K562 (cell line): ENCODE data around the gene IPPK. TPM values are rescaled to one million over a fixed set of nuclear protein-coding genes. Genes with fewer than 3 reads are reported as not detected.
"Not testable (repeated sequence)": the region's sequence is repeated elsewhere in the genome, so short reads cannot be mapped to it uniquely, and the experiment has no call there.

Source experiments
- ATAC-seq: fragments of 200-7000 bp; cut with Tn5 transposase; 3 replicates; pipeline ENCODE4 v1.9.1; 2020; ENCODE audit warnings: moderate library complexity
- BruUV-seq: library from RNA; stranded (reverse); fragments of 400-500 nt; replicated peaks from 2 replicates; lab custom pipeline; 2021; lab: Mats Ljungman, UMichigan
- CTCF ChIA-PET: fragments of 300-600 bp; formaldehyde crosslinking; extraction: SDS; loops from one replicate; lab custom pipeline; 2021; ENCODE audit warnings: low intra/inter-chr PET ratio; lab: Yijun Ruan, JAX
- POLR2A ChIA-PET: fragments of 300-600, 350-650 bp; sonication (Branson Sonifier 250); formaldehyde crosslinking; extraction: SDS; loops from one replicate; lab custom pipeline; 2021; ENCODE audit warnings: antibody characterized with exemption, inconsistent platforms; lab: Yijun Ruan, JAX
- DNase-seq, 4 experiments: peaks; one replicate each; pipeline versions ENCODE4 v3.0.0 to v3.0.0-alpha.2; 2011 to 2018; ENCODE audit warnings: low spot score in 3 of 4, mixed read lengths in 3 of 4; ENCODE audit errors: extremely low read depth in 1 of 4
- FAIRE-seq: peaks from 2 replicates; lab custom pipeline; 2011; peaks lifted over from hg19 to GRCh38; lab: Jason Lieb, UNC
- H2AFZ ChIP-seq: 2 replicates; pipeline ENCODE4 v1.6.0; 2011; ENCODE audit warnings: low read depth, low read length, control low read depth, inconsistent platforms
- H3K27ac ChIP-seq: fragments of 200-600 bp; 3 replicates; pipeline ENCODE4 v1.8.0; 2011; ENCODE audit warnings: low read depth, mild to moderate bottlenecking, control low read depth, inconsistent platforms, low read length, moderate library complexity, mixed read lengths; ENCODE audit errors: extremely low read depth
- H3K27me3 ChIP-seq, 2 experiments: fragments of 300-600 bp in 1 of 2; 2 replicates in 1 of 2; 3 replicates in 1 of 2; pipeline versions ENCODE4 v1.6.0 to v1.8.0; 2011; ENCODE audit warnings: inconsistent platforms in 2 of 2, low read length in 2 of 2, mild to moderate bottlenecking in 1 of 2, mixed read lengths in 1 of 2, moderate library complexity in 1 of 2; ENCODE audit not compliant: control insufficient read depth in 2 of 2, insufficient read depth in 2 of 2
- H3K36me3 ChIP-seq: fragments of 300-600 bp; 3 replicates; pipeline ENCODE4 v1.8.0; 2011; ENCODE audit warnings: mild to moderate bottlenecking, low read length, inconsistent platforms; ENCODE audit not compliant: control insufficient read depth, insufficient read depth
- H3K4me1 ChIP-seq, 2 experiments: fragments of 200-600 bp in 1 of 2; replicated peaks in 1 of 2; 2 replicates in 1 of 2; 3 replicates in 1 of 2; pipeline versions ENCODE4 v1.5.1 to v1.8.0; 2011; ENCODE audit warnings: inconsistent platforms in 2 of 2, low read length in 2 of 2, mild to moderate bottlenecking in 1 of 2, mixed read lengths in 1 of 2, moderate library complexity in 1 of 2; ENCODE audit not compliant: control insufficient read depth in 2 of 2, insufficient read depth in 2 of 2
- H3K4me2 ChIP-seq: 2 replicates; pipeline ENCODE4 v1.6.1; 2011; ENCODE audit warnings: low read length, control low read depth, inconsistent platforms, mixed read lengths; ENCODE audit not compliant: insufficient read depth
- H3K4me3 ChIP-seq: fragments of 200-600 bp; sonication (generic), shearing (Covaris generic); 2 replicates; pipeline ENCODE4 v1.5.1; 2016; ENCODE audit warnings: control low read depth, inconsistent platforms
- H3K79me2 ChIP-seq: fragments of 200-600 bp; 3 replicates; pipeline ENCODE4 v1.8.0; 2011; ENCODE audit warnings: low read length, inconsistent platforms; ENCODE audit not compliant: control insufficient read depth, insufficient read depth
- H3K9ac ChIP-seq, 2 experiments: 2 replicates each; pipeline versions ENCODE4 v1.6.0 to v1.6.1; 2011; ENCODE audit warnings: low read depth in 2 of 2, low read length in 2 of 2, control low read depth in 1 of 2, inconsistent platforms in 1 of 2, mild to moderate bottlenecking in 1 of 2, mixed read lengths in 1 of 2; ENCODE audit not compliant: insufficient read depth in 1 of 2
- H3K9me1 ChIP-seq: one replicate; pipeline ENCODE4 v1.6.0; 2011; ENCODE audit warnings: inconsistent platforms, mild to moderate bottlenecking, low read length, moderate library complexity; ENCODE audit not compliant: control insufficient read depth, insufficient read depth
- H3K9me3 ChIP-seq: replicated peaks from 2 replicates; pipeline ENCODE4 v1.5.1; 2011; ENCODE audit warnings: low read depth, low read length, inconsistent platforms; ENCODE audit not compliant: control insufficient read depth, insufficient read depth
- H4K20me1 ChIP-seq: replicated peaks from 2 replicates; pipeline ENCODE4 v1.6.1; 2011; ENCODE audit warnings: low read length, inconsistent platforms, mixed read lengths; ENCODE audit not compliant: control insufficient read depth, insufficient read depth
- NELFE ChIP-seq: IDR thresholded peaks from 2 replicates; pipeline ENCODE4 v1.6.1; 2011; ENCODE audit warnings: mild to moderate bottlenecking; ENCODE audit not compliant: insufficient read depth, insufficient read length
- NR2C2 ChIP-seq, 2 experiments: fragments of 200-800 bp in 1 of 2; sonication (Bioruptor generic) in 1 of 2; sonication (generic) in 1 of 2; formaldehyde crosslinking in 1 of 2; IDR thresholded peaks; 2 replicates each; pipeline versions ENCODE4 v1.6.1 to v1.8.0; 2016 to 2022; ENCODE audit warnings: mild to moderate bottlenecking in 1 of 2, missing compliant biosample characterization in 1 of 2, missing genetic modification characterization in 1 of 2, missing genetic modification reagents in 1 of 2
- SMAD1 ChIP-seq: fragments of 150-350 bp; IDR thresholded peaks from 2 replicates; pipeline ENCODE4 v1.6.1; 2014; ENCODE audit warnings: low read length, low read depth; ENCODE audit not compliant: partially characterized antibody
- ZNF239 ChIP-seq: fragments of 250-450 bp; sonication (Bioruptor Pico); IDR thresholded peaks from 2 replicates; pipeline ENCODE4 v1.4.0; 2020; ENCODE audit warnings: mild to moderate bottlenecking
- ZNF316 ChIP-seq: fragments of 450-650 bp; IDR thresholded peaks from 2 replicates; pipeline ENCODE4 v1.6.1; 2016
- ZNF354B ChIP-seq: fragments of 250-450 bp; sonication (Bioruptor Pico); IDR thresholded peaks from 2 replicates; pipeline ENCODE4 v1.4.0; 2020
- ZNF445 ChIP-seq: fragments of 250-450 bp; sonication (Bioruptor Pico); IDR thresholded peaks from 2 replicates; pipeline ENCODE4 v1.4.0; 2020; ENCODE audit warnings: low read depth, mild to moderate bottlenecking, moderate library complexity
- ZNF507 ChIP-seq: conservative IDR thresholded peaks from 2 replicates; pipeline ENCODE4 v1.6.1; 2017; ENCODE audit warnings: missing genetic modification characterization, missing compliant biosample characterization
- ZNF695 ChIP-seq: fragments of 450-650 bp; formaldehyde crosslinking; IDR thresholded peaks from 2 replicates; pipeline ENCODE4 v1.4.0; 2020; ENCODE audit warnings: mild to moderate bottlenecking, moderate library complexity
- ZNF778 ChIP-seq: fragments of 450-650 bp; formaldehyde crosslinking; IDR thresholded peaks from 2 replicates; pipeline ENCODE4 v1.4.0; 2020; ENCODE audit warnings: mild to moderate bottlenecking, moderate library complexity
- WGBS: fragments of 100-300 bp; shearing (Covaris generic); methylation state at CpG from one replicate; pipeline ENCODE4 v1.1.6; 2016; ENCODE audit warnings: low coverage, mixed read lengths; ENCODE audit not compliant: insufficient coverage; ENCODE audit errors: missing lambda C conversion rate; 5-methylcytosine and 5-hydroxymethylcytosine counted together
- in situ Hi-C: fragments of 300-500 bp; cut with MboI; formaldehyde crosslinking; loops from 4 replicates; pipeline ENCODE4 v1.15.0; 2018; ENCODE audit warnings: inconsistent platforms, mixed read lengths
- intact Hi-C: fragments of 100-400 bp; cut with micrococcal nuclease; formaldehyde crosslinking; loops from 2 replicates; pipeline ENCODE4 v1.14.2; 2022
- polyA plus RNA-seq, 8 experiments: library from polyadenylated mRNA; depleted of rRNA in 4 of 8; stranded (reverse) in 5 of 8; unstranded in 3 of 8; fragments of >200 nt; fragmentation: Nextera tagmentation in 2 of 8; fragmentation: Illumina TruSeq in 1 of 8; extraction: Ambion mirVana in 2 of 8; extraction: Trizol in 1 of 8; gene quantifications; 2 replicates each; pipeline versions ENCODE4 v1.2.1 to v1.2.3, GENCODE V29; 2011 to 2014; ENCODE audit warnings: inconsistent platforms in 1 of 8, missing spikeins in 1 of 8
- total RNA-seq, 7 experiments: library from RNA; depleted of rRNA in 6 of 7; stranded (reverse); fragments of >200 nt in 6 of 7; fragmentation: Illumina TruSeq in 2 of 7; extraction: Trizol in 2 of 7; gene quantifications; 2 replicates each; pipeline versions ENCODE4 v1.2.1 to v1.2.3, GENCODE V29; 2011 to 2021; ENCODE audit warnings: low replicate concordance in 1 of 7
- TF ChIP-seq, protein P1 (sequence below): sonication (generic); formaldehyde crosslinking; IDR thresholded peaks from 2 replicates; pipeline ENCODE4 v1.8.0; 2022; ENCODE audit warnings: missing genetic modification reagents, mild to moderate bottlenecking, moderate library complexity, borderline replicate concordance
- TF ChIP-seq, protein P2 (sequence below): sonication (generic); formaldehyde crosslinking; IDR thresholded peaks from 2 replicates; pipeline ENCODE4 v1.8.0; 2022; ENCODE audit warnings: missing genetic modification reagents, mild to moderate bottlenecking, borderline replicate concordance

The IPPK gene
- total and polyA plus RNA-seq, 9 of the 15 experiments (the other 6 are each of a cell fraction or from before 2014, with no cell fraction given), result 3.1 to 22.2 (median 11.2) TPM

DNA sequence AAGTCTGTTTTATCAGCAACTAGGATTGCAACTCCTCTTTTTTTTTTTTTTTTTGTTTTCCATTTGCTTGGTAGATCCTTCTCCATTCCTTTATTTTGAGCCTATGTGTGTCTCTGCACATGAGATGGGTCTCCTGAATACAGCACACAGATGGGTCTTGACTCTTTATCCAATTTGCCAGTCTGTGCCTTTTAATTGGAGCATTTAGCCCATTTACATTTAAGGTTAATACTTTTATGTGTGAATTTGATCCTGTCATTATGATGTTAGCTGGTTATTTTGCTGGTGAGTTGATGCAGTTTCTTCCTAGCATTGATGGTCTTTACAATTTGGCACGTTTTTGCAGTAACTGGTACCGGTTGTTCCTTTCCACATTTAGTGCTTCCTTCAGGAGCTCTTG, 98.1 kb downstream of the IPPK start:
- H4K20me1 ChIP-seq, H3K79me2 ChIP-seq, H3K27ac ChIP-seq, CTCF ChIA-PET, H3K27me3 ChIP-seq, H3K9me1 ChIP-seq, H3K9ac ChIP-seq, H3K4me2 ChIP-seq, in situ Hi-C loops, H3K36me3 ChIP-seq, H3K4me3 ChIP-seq, BruUV-seq, H3K9me3 ChIP-seq, POLR2A ChIA-PET, FAIRE-seq, H3K4me1 ChIP-seq, ATAC-seq, H2AFZ ChIP-seq, intact Hi-C loops, DNase-seq: not testable (repeated sequence)
- WGBS, result 9% methylated on average over 2 of the region's 2 CpGs
- TF ChIP-seq ZNF507 (tag) (peak; percentile 95), ZNF354B (CRISPR knock-in tag) (peak; percentile 72)

DNA sequence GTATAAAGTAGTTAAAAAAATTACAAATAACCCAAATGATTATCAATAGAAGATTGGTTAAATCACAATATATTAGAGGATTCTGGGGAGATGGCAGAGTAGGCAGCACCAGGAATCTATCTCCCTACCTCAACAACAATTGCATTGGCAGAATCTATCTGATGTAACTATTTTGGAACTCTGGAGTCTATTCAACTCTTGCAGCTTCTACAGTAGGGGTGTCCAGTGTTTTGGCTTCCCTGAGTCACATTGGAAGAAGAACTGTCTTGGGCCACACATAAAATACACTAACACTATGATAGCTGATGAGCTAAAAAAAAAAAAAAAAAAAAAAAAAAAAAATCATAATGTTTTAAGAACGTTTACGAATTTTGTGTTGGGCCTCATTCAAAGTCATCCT, 104.9 kb downstream of the IPPK start:
- FAIRE-seq (no peak), DNase-seq (no peak), ATAC-seq (no peak)
- no peaks in the 10 kb centered on the region for H3K27me3 ChIP-seq
- H3K4me3 ChIP-seq, result no peak overlapping the region
- H4K20me1 ChIP-seq, result no peaks in the 10 kb centered on the region
- H3K9me3 ChIP-seq, result no peaks in the 10 kb centered on the region
- ChIA-PET POLR2A (no interaction called here), CTCF (no interaction called here)
- H3K4me1 ChIP-seq, result 0 out of 5 replicates have a peak, but pooled peaks cover 0 to 8% of the 10 kb centered on the region in 2 experiments
- intact Hi-C loops, result no loop called here
- H3K4me2 ChIP-seq, result no peak overlapping the region
- H3K9ac ChIP-seq, result no peak overlapping the region
- 70% methylated on average over 2 of the region's 2 CpGs for WGBS
- no peaks in the 10 kb centered on the region for H3K9me1 ChIP-seq
- BruUV-seq, result no TSS peak
- in situ Hi-C loops, result no loop called here
- H2AFZ ChIP-seq, result no peak overlapping the region
- no peaks in the 10 kb centered on the region for H3K79me2 ChIP-seq
- H3K27ac ChIP-seq, result no peak overlapping the region
- no peaks in the 10 kb centered on the region for H3K36me3 ChIP-seq
- TF ChIP-seq SMAD1, result no peak
- TF ChIP-seq, protein P1, sequence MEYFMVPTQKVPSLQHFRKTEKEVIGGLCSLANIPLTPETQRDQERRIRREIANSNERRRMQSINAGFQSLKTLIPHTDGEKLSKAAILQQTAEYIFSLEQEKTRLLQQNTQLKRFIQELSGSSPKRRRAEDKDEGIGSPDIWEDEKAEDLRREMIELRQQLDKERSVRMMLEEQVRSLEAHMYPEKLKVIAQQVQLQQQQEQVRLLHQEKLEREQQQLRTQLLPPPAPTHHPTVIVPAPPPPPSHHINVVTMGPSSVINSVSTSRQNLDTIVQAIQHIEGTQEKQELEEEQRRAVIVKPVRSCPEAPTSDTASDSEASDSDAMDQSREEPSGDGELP (CRISPR knock-in tag), result no peak
- no peak for TF ChIP-seq ZNF239 (CRISPR knock-in tag)
- no peak for TF ChIP-seq NELFE
- no peak for TF ChIP-seq ZNF316
- TF ChIP-seq ZNF445 (CRISPR knock-in tag), result no peak
- TF ChIP-seq NR2C2 (CRISPR knock-in tag; IDR thresholded peaks at IDR 0.05), result no peak
- no peak for TF ChIP-seq NR2C2 (tag; IDR thresholded peaks at IDR 0.05)
- no peak for TF ChIP-seq ZNF695 (CRISPR knock-in tag)
- no peak for TF ChIP-seq ZNF778
- TF ChIP-seq, protein P2, sequence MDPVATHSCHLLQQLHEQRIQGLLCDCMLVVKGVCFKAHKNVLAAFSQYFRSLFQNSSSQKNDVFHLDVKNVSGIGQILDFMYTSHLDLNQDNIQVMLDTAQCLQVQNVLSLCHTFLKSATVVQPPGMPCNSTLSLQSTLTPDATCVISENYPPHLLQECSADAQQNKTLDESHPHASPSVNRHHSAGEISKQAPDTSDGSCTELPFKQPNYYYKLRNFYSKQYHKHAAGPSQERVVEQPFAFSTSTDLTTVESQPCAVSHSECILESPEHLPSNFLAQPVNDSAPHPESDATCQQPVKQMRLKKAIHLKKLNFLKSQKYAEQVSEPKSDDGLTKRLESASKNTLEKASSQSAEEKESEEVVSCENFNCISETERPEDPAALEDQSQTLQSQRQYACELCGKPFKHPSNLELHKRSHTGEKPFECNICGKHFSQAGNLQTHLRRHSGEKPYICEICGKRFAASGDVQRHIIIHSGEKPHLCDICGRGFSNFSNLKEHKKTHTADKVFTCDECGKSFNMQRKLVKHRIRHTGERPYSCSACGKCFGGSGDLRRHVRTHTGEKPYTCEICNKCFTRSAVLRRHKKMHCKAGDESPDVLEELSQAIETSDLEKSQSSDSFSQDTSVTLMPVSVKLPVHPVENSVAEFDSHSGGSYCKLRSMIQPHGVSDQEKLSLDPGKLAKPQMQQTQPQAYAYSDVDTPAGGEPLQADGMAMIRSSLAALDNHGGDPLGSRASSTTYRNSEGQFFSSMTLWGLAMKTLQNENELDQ (CRISPR knock-in tag), result no peak
